HEK293 (cell line): ENCODE results near the gene CHGA.

Source experiments
- CTCF ChIA-PET: fragments of 350-600 bp; formaldehyde crosslinking; extraction: SDS; loops from one replicate; lab custom pipeline; 2021; ENCODE audit warnings: antibody characterized with exemption; lab: Yijun Ruan, JAX
- POLR2A ChIA-PET: fragments of 300-600 bp; formaldehyde crosslinking; extraction: SDS; loops from one replicate; lab custom pipeline; 2020; ENCODE audit warnings: antibody characterized with exemption, inconsistent platforms; lab: Yijun Ruan, JAX
- H3K27ac ChIP-seq: fragments of 200-500 bp; sonication (Bioruptor generic); 2 replicates; pipeline ENCODE4 v1.5.1; 2014; ENCODE audit warnings: low read depth, low read length, control low read depth, inconsistent platforms; ENCODE audit errors: extremely low read depth
- H3K36me3 ChIP-seq, 2 experiments: fragments of 200-500 bp in 1 of 2; sonication (Bioruptor generic) in 1 of 2; 1 replicate in 1 of 2; 2 replicates in 1 of 2; pipeline ENCODE4 v1.5.1; 2014 to 2017; ENCODE audit warnings: inconsistent platforms in 2 of 2, low read length in 2 of 2; ENCODE audit not compliant: control insufficient read depth in 2 of 2, insufficient read depth in 1 of 2
- H3K4me1 ChIP-seq: fragments of 200-500 bp; sonication (Bioruptor generic); 2 replicates; pipeline ENCODE4 v1.5.1; 2014; ENCODE audit warnings: mild to moderate bottlenecking, low read length, inconsistent platforms; ENCODE audit not compliant: control insufficient read depth, insufficient read depth
- H3K4me3 ChIP-seq: 2 replicates; pipeline ENCODE4 v1.5.1; 2011; ENCODE audit warnings: low read depth, mild to moderate bottlenecking, control low read depth, low read length, moderate library complexity
- H3K9me3 ChIP-seq: fragments of 200-500 bp; sonication (Bioruptor generic); 2 replicates; pipeline ENCODE4 v1.5.1; 2014; ENCODE audit warnings: low read depth, low read length, inconsistent platforms; ENCODE audit not compliant: control insufficient read depth, insufficient read depth
- IKZF3 ChIP-seq: fragments of 450-650 bp; IDR thresholded peaks from 2 replicates; pipeline ENCODE4 v1.5.0; 2018; ENCODE audit warnings: missing biosample characterization, mild to moderate bottlenecking, missing genetic modification characterization, moderate library complexity
- INSM2 ChIP-seq: fragments of 450-650 bp; formaldehyde crosslinking; IDR thresholded peaks from 2 replicates; pipeline ENCODE4 v1.5.1; 2016; ENCODE audit warnings: missing biosample characterization, missing genetic modification characterization
- MZF1 ChIP-seq: fragments of 450-650 bp; formaldehyde crosslinking; IDR thresholded peaks from 2 replicates; pipeline ENCODE4 v1.5.1; 2017; ENCODE audit warnings: missing biosample characterization, missing genetic modification characterization, borderline replicate concordance
- TRIM28 ChIP-seq: IDR thresholded peaks from 2 replicates; pipeline ENCODE4 v1.6.1; 2011; ENCODE audit warnings: low read length, control low read depth, borderline replicate concordance
- ZFHX2 ChIP-seq: fragments of 450-650 bp; formaldehyde crosslinking; conservative IDR thresholded peaks from 2 replicates; pipeline ENCODE4 v1.5.1; 2016; ENCODE audit warnings: missing biosample characterization, missing genetic modification characterization
- ZFP69B ChIP-seq: fragments of 450-650 bp; formaldehyde crosslinking; IDR thresholded peaks from 2 replicates; pipeline ENCODE4 v1.5.1; 2016; ENCODE audit warnings: missing biosample characterization, missing genetic modification characterization
- ZNF350 ChIP-seq: fragments of 450-650 bp; formaldehyde crosslinking; IDR thresholded peaks from 2 replicates; pipeline ENCODE4 v1.5.0; 2017; ENCODE audit warnings: missing biosample characterization, mild to moderate bottlenecking, missing genetic modification characterization
- ZNF555 ChIP-seq: fragments of 450-650 bp; formaldehyde crosslinking; conservative IDR thresholded peaks from 2 replicates; pipeline ENCODE4 v1.5.1; 2017; ENCODE audit warnings: missing biosample characterization, mild to moderate bottlenecking, missing genetic modification characterization, inconsistent platforms
- ZNF561 ChIP-seq: fragments of 450-650 bp; IDR thresholded peaks from 2 replicates; pipeline ENCODE4 v1.5.1; 2018; ENCODE audit warnings: missing biosample characterization, missing genetic modification characterization, borderline replicate concordance
- ZSCAN23 ChIP-seq: fragments of 450-650 bp; formaldehyde crosslinking; IDR thresholded peaks from 2 replicates; pipeline ENCODE4 v1.5.1; 2016; ENCODE audit warnings: missing biosample characterization, missing genetic modification characterization
- ZSCAN30 ChIP-seq: fragments of 450-650 bp; IDR thresholded peaks from 2 replicates; pipeline ENCODE4 v1.5.1; 2018; ENCODE audit warnings: missing biosample characterization, mild to moderate bottlenecking, missing genetic modification characterization, moderate library complexity
- TF ChIP-seq, protein P1 (sequence below): fragments of 450-650 bp; formaldehyde crosslinking; IDR thresholded peaks from 2 replicates; pipeline ENCODE4 v1.5.1; 2016; ENCODE audit warnings: missing biosample characterization, missing genetic modification characterization
- TF ChIP-seq, protein P2 (sequence below): fragments of 450-650 bp; formaldehyde crosslinking; IDR thresholded peaks from 2 replicates; pipeline ENCODE4 v1.5.1; 2016; ENCODE audit warnings: missing biosample characterization, missing genetic modification characterization
- TF ChIP-seq, protein P3 (sequence below): fragments of 450-650 bp; formaldehyde crosslinking; conservative IDR thresholded peaks from 2 replicates; pipeline ENCODE4 v1.5.1; 2016; ENCODE audit warnings: low read depth, missing biosample characterization, missing genetic modification characterization

CHGA gene

GRCh38 chr14:92959761-92960680 lies 37.1 kb downstream of the CHGA start:
- TF ChIP-seq, protein P1, sequence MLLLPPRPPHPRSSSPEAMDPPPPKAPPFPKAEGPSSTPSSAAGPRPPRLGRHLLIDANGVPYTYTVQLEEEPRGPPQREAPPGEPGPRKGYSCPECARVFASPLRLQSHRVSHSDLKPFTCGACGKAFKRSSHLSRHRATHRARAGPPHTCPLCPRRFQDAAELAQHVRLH (tag by site-specific recombination) = no peak
- TF ChIP-seq ZSCAN23 (tag by site-specific recombination) (no peak), ZSCAN30 (tag by site-specific recombination) (no peak), IKZF3 (tag by site-specific recombination) (no peak)
- Histone ChIP-seq H3K9me3 (no peaks in the 10 kb centered on the region), H3K4me3 (no peak overlapping the region), H3K27ac (no peak overlapping the region), H3K36me3 (peaks cover 4 to 31% of the 10 kb centered on the region in 2 experiments; a peak in 2 of 3 replicates), H3K4me1 (no peaks in the 10 kb centered on the region)
- CTCF ChIA-PET = no interaction called here
- POLR2A ChIA-PET = no interaction called here

DNA sequence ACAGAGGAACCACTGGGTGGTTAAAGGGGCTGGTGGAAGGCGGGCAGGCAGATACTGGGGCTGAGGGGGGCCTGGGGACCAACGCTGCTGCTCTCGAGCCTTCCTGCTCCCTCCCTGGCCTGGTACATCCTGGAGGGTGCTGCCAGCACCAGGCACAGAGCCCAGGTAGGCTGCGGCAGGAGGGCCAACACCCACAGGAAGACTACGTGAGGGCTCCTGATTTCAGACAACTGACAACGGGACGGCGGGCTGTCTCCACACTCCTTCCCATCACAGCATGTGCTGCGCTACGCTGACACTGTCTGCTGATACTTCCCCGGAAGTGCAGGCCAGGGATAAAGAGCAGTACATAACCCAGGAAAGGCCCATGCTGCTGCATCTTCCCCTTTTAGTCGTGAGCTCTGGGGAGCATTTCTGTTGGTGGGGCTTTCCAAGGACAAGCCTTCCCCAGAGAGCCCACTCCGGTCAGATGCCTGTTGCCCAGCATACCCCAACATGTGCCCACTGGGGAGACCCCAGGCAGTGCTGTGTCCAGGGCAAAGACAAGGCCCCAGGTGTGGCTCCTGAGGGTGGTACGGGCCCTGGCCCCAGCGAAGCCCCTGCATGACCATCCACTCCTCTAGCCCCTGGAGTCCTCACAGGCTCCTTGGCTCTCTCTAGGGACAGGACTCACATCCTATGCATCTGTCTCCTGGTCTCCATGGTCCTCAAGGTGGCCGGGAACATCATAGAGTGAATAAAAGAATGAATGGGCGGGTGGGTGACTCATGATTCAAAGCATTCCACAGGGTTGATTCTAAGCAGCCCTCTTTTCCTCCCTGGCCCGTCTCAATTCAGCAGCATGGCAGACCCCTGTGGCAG lies 38.0 kb downstream of the CHGA start:
- H3K36me3 ChIP-seq = peaks cover 3 to 31% of the 10 kb centered on the region in 2 experiments; a peak in 2 of 3 replicates
- no peak overlapping the region for H3K27ac ChIP-seq
- ChIA-PET POLR2A (no interaction called here), CTCF (interaction anchor here (1.0 kb wide), 1 partner anchor 14 kb away, joined by 3 read pairs; no protein-coding TSS in a partner anchor)
- TF ChIP-seq ZNF350 (tag by site-specific recombination) = no peak
- no peak for TF ChIP-seq ZNF555
- TF ChIP-seq MZF1 (tag by site-specific recombination) = no peak
- no peak for TF ChIP-seq ZNF561
- TF ChIP-seq, protein P2, sequence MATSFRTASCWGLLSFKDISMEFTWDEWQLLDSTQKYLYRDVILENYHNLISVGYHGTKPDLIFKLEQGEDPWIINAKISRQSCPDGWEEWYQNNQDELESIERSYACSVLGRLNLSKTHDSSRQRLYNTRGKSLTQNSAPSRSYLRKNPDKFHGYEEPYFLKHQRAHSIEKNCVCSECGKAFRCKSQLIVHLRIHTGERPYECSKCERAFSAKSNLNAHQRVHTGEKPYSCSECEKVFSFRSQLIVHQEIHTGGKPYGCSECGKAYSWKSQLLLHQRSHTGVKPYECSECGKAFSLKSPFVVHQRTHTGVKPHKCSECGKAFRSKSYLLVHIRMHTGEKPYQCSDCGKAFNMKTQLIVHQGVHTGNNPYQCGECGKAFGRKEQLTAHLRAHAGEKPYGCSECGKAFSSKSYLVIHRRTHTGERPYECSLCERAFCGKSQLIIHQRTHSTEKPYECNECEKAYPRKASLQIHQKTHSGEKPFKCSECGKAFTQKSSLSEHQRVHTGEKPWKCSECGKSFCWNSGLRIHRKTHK (tag by site-specific recombination) = no peak
- TF ChIP-seq TRIM28 = no peak
- TF ChIP-seq INSM2 = no peak
- TF ChIP-seq ZFP69B (tag by site-specific recombination) = no peak
- no peak for TF ChIP-seq ZFHX2 (tag by site-specific recombination)
- TF ChIP-seq, protein P3, sequence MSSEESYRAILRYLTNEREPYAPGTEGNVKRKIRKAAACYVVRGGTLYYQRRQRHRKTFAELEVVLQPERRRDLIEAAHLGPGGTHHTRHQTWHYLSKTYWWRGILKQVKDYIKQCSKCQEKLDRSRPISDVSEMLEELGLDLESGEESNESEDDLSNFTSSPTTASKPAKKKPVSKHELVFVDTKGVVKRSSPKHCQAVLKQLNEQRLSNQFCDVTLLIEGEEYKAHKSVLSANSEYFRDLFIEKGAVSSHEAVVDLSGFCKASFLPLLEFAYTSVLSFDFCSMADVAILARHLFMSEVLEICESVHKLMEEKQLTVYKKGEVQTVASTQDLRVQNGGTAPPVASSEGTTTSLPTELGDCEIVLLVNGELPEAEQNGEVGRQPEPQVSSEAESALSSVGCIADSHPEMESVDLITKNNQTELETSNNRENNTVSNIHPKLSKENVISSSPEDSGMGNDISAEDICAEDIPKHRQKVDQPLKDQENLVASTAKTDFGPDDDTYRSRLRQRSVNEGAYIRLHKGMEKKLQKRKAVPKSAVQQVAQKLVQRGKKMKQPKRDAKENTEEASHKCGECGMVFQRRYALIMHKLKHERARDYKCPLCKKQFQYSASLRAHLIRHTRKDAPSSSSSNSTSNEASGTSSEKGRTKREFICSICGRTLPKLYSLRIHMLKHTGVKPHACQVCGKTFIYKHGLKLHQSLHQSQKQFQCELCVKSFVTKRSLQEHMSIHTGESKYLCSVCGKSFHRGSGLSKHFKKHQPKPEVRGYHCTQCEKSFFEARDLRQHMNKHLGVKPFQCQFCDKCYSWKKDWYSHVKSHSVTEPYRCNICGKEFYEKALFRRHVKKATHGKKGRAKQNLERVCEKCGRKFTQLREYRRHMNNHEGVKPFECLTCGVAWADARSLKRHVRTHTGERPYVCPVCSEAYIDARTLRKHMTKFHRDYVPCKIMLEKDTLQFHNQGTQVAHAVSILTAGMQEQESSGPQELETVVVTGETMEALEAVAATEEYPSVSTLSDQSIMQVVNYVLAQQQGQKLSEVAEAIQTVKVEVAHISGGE (tag by site-specific recombination) = no peak
- H3K4me1 ChIP-seq = no peaks in the 10 kb centered on the region
- no peaks in the 10 kb centered on the region for H3K9me3 ChIP-seq
- no peak overlapping the region for H3K4me3 ChIP-seq
